Naive thymus-derived CD8-positive, alpha-beta T cell (primary cell): ENCODE measurements around the gene SIPA1L3. TPM values are rescaled to one million over a fixed set of nuclear protein-coding genes. Genes with fewer than 3 reads are reported as not detected.
A peak's percentile ranks its signal among the peaks of the same experiment; 100 is the strongest.

ENCODE experiments used
- ATAC-seq, 2 donors: fragments of 150-1000 bp; cut with Tn5 transposase in 1 of 2; sonication (Bioruptor Pico), chemical (Tn5 transposase) in 1 of 2; 1 replicate in 1 of 2; 2 replicates in 1 of 2; pipeline ENCODE4 v1.10.0; 2021; ENCODE audit warnings: mild to moderate bottlenecking in 2 of 2, moderate library complexity in 2 of 2
- POLR2A ChIA-PET: fragments of 350-600 bp; sonication (Branson Sonifier 250); formaldehyde crosslinking; loops from one replicate; lab custom pipeline; 2021; ENCODE audit warnings: antibody characterized with exemption; lab: Charles Lee
- DNase-seq, 10 donors: peaks; one replicate each; pipeline versions ENCODE4 v3.0.0 to v3.0.0-alpha.2; 2020 to 2022
- H3K27ac Mint-ChIP-seq, 10 donors: one replicate each; pipeline ENCODE4 v1.8.0; 2020 to 2022; ENCODE audit warnings: mild to moderate bottlenecking in 10 of 10, mixed read lengths in 10 of 10, moderate library complexity in 4 of 10, inconsistent platforms in 1 of 10
- H3K27me3 Mint-ChIP-seq, 5 donors: one replicate each; pipeline ENCODE4 v1.8.0; 2021 to 2022; ENCODE audit warnings: mixed read lengths in 5 of 5
- H3K36me3 Mint-ChIP-seq, 3 donors: one replicate each; pipeline ENCODE4 v1.8.0; 2020 to 2022; ENCODE audit warnings: mixed read lengths in 3 of 3, mild to moderate bottlenecking in 2 of 3, inconsistent platforms in 1 of 3
- H3K4me1 Mint-ChIP-seq, 4 donors: one replicate each; pipeline ENCODE4 v1.8.0; 2021 to 2022; ENCODE audit warnings: mixed read lengths in 4 of 4
- H3K4me3 Mint-ChIP-seq, 10 donors: one replicate each; pipeline ENCODE4 v1.8.0; 2020 to 2022; ENCODE audit warnings: mild to moderate bottlenecking in 10 of 10, mixed read lengths in 10 of 10, moderate library complexity in 6 of 10, inconsistent platforms in 1 of 10
- H3K9me3 Mint-ChIP-seq, 9 donors: one replicate each; pipeline ENCODE4 v1.8.0; 2020 to 2022; ENCODE audit warnings: mixed read lengths in 9 of 9, mild to moderate bottlenecking in 3 of 9, inconsistent platforms in 1 of 9, moderate library complexity in 1 of 9
- polyA plus RNA-seq, 3 donors: library from polyadenylated mRNA; unstranded; fragments of 300-500 nt; fragmentation: Illumina TruSeq; gene quantifications; one replicate each; pipeline ENCODE4 v1.2.3, GENCODE V29; 2021
- total RNA-seq, 8 experiments: library from RNA in 2 of 8; stranded (reverse) in 2 of 8; gene quantifications; one replicate each; pipeline ENCODE4 v1.2.3 and lab custom pipeline; 2021 to 2026

Gene SIPA1L3
- total and polyA plus RNA-seq, 5 experiments from 2014 or later: 0.66 to 34.5 (median 1.6) TPM

GRCh38 chr19:38035515-38036495, 128.8 kb downstream of the SIPA1L3 start:
- peaks cover 0 to 62% (median 8%) of the 10 kb centered on the region in 4 donors for H3K4me1 Mint-ChIP-seq
- DNase-seq (no peak), ATAC-seq (no peak)
- H3K27me3 Mint-ChIP-seq: no peaks in the 10 kb centered on the region
- H3K4me3 Mint-ChIP-seq: no peak overlapping the region
- POLR2A ChIA-PET: no interaction called here
- peaks cover 7 to 14% (median 11%) of the 10 kb centered on the region in 3 donors for H3K36me3 Mint-ChIP-seq
- peaks cover 0 to 5% (median 0%) of the 10 kb centered on the region in 9 donors for H3K9me3 Mint-ChIP-seq
- peak overlapping the region in 7 of 10 donors; percentile 36 to 75 (median 57) for H3K27ac Mint-ChIP-seq

DNA sequence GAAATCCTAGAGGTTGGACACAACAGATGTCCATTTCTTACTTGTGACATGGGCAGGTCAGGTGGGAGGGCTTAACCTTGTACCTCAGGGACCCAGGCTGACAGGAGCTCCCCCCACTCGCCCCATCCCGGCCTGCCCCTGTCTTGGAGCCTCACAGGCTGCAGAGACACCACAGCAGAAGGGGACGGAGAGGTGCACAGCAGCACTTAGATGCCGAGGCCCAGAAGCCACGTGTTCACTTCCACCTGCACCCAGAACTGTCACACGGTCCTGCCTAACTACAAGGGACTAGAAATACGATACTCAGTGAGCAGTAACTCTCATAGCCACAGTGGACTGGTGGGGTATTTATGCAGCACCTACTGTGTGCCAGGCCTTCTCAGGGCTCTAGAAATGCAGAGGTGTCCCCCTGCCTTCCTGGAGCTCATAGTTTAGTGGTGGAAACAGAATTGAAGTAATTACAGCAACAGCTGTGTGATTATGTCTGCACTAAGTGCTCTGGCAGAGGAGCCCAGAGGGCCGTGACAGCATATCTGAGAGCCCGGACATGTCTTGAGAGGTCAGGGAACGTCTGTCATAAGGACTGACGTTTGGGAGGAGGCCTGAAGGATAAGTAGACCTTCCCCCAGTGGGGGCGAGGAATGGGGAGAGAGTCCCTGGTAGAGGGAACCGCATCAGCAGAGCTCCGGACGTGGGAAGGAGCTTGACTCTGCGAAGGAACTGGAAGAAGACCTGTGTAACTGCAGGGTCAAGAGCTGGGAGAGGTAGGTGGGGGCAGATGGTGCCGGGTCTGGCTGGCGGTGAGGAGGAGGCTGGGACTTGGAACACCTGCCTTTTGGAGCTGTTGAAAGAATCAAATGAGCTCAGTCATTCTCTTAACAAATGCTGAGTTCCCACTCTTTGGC, 130.0 kb downstream of the SIPA1L3 start:
- H3K27me3 Mint-ChIP-seq: no peaks in the 10 kb centered on the region
- no peak for ATAC-seq
- no peak overlapping the region for H3K4me3 Mint-ChIP-seq
- peaks cover 0 to 5% (median 2%) of the 10 kb centered on the region in 3 donors for H3K36me3 Mint-ChIP-seq
- H3K4me1 Mint-ChIP-seq: peaks cover 0 to 51% (median 7%) of the 10 kb centered on the region in 4 donors
- POLR2A ChIA-PET: no interaction called here
- no peak for DNase-seq
- peak overlapping the region in 7 of 10 donors; percentile 22 to 68 (median 44) for H3K27ac Mint-ChIP-seq
- peaks cover 0 to 2% (median 0%) of the 10 kb centered on the region in 9 donors for H3K9me3 Mint-ChIP-seq

- Mint-ChIP-seq H3K36me3 (peaks cover 0 to 2% (median 0%) of the 10 kb centered on the region in 3 donors), H3K4me1 (peaks cover 11 to 39% (median 15%) of the 10 kb centered on the region in 4 donors), H3K27me3 (no peaks in the 10 kb centered on the region), H3K27ac (no peak overlapping the region), H3K4me3 (no peak overlapping the region), H3K9me3 (peaks cover 0 to 4% (median 0%) of the 10 kb centered on the region in 9 donors)
- DNase-seq (no peak), ATAC-seq (no peak)
- POLR2A ChIA-PET: no interaction called here
These were observed 133.0 kb downstream of the SIPA1L3 start for GRCh38 chr19:38039966-38040365.

DNA sequence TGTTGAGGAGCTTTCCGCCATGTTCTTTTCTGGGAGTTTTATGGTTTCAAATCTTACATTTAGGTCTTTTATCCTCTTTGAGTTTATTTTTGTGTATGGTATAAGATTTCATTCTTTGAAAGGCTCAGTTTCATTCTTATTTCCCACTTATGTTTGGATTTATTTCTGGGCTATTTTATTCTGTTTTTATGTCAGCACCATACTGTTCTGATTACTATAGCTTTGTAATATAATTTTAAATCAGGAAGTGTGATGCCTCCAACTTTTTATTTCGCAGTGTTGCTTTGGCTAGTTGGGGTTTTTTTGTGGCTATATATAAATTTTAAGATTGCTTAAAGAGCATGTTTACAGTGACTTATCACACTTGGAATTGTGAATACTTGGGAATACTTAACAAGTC, 135.1 kb downstream of the SIPA1L3 start:
- no peak overlapping the region for H3K27ac Mint-ChIP-seq
- H3K4me1 Mint-ChIP-seq: peaks cover 19 to 42% (median 27%) of the 10 kb centered on the region in 4 donors
- peaks cover 0 to 2% (median 0%) of the 10 kb centered on the region in 3 donors for H3K36me3 Mint-ChIP-seq
- H3K4me3 Mint-ChIP-seq: no peak overlapping the region
- DNase-seq: no peak
- H3K27me3 Mint-ChIP-seq: no peaks in the 10 kb centered on the region
- POLR2A ChIA-PET: no interaction called here
- peaks cover 0 to 4% (median 0%) of the 10 kb centered on the region in 9 donors for H3K9me3 Mint-ChIP-seq
- no peak for ATAC-seq

- peaks cover 0 to 4% (median 0%) of the 10 kb centered on the region in 9 donors for H3K9me3 Mint-ChIP-seq
- H3K27ac Mint-ChIP-seq: peak overlapping the region in 7 of 10 donors; percentile 6 to 92 (median 71)
- peak overlapping the region in 1 of 10 donors; percentile 29 for H3K4me3 Mint-ChIP-seq
- H3K4me1 Mint-ChIP-seq: peaks cover 23 to 49% (median 42%) of the 10 kb centered on the region in 4 donors
- ATAC-seq: no peak
- H3K36me3 Mint-ChIP-seq: no peaks in the 10 kb centered on the region
- peak in 1 of 10 donors; percentile 52 for DNase-seq
- no peaks in the 10 kb centered on the region for H3K27me3 Mint-ChIP-seq
- POLR2A ChIA-PET: no interaction called here
These were observed 136.7 kb downstream of the SIPA1L3 start for GRCh38 chr19:38043649-38044144.

- peaks cover 0 to 4% (median 0%) of the 10 kb centered on the region in 9 donors for H3K9me3 Mint-ChIP-seq
- ATAC-seq (no peak), DNase-seq (peak in 1 of 10 donors; percentile 61)
- H3K27ac Mint-ChIP-seq: peak overlapping the region in 7 of 10 donors; percentile 31 to 92 (median 89)
- no peaks in the 10 kb centered on the region for H3K27me3 Mint-ChIP-seq
- H3K36me3 Mint-ChIP-seq: no peaks in the 10 kb centered on the region
- POLR2A ChIA-PET: no interaction called here
- peaks cover 24 to 57% (median 50%) of the 10 kb centered on the region in 4 donors for H3K4me1 Mint-ChIP-seq
- peak overlapping the region in 2 of 10 donors; percentile 20 to 22 for H3K4me3 Mint-ChIP-seq
These were observed 137.5 kb downstream of the SIPA1L3 start for GRCh38 chr19:38044267-38045111.

DNA sequence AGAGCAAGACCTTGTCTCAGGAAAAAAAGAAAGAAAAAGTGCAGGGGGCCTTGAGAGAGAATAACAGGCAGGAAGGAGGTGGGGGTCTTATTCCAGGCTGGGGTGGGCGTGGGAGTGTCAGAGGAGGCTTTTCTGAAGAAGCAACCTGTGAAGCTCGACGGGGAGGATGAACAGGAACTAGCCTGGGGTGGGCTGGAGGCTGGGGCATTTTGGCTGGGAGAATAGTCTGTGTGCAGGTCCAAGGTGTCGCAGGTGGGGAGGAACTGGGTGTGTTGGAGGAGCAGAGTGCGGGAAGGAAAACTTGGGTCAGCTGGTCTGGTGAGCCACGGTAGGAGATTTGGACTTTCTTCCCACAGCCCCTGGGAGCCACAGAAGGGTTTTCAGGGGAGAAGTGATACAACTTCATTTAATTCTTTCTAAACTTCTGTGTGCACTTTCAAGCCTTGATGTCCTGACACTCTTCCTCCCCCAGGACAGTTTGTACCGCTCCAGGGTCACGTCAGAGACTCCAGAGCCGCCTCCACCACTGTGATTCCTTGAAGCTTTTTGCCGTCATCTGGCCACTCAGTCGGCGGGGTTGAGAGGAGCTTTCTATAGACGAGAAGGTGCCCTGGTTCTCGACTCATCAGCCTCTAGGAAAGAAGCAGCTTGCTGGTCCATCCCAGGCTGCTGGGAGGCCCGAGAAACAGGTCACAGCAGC, 138.7 kb downstream of the SIPA1L3 start:
- POLR2A ChIA-PET: no interaction called here
- DNase-seq (peak in 1 of 10 donors; percentile 61), ATAC-seq (no peak)
- Mint-ChIP-seq H3K4me3 (peak overlapping the region in 4 of 10 donors; percentile 28 to 55 (median 40)), H3K36me3 (no peaks in the 10 kb centered on the region), H3K27me3 (no peaks in the 10 kb centered on the region), H3K4me1 (peaks cover 24 to 62% (median 54%) of the 10 kb centered on the region in 4 donors), H3K27ac (peak overlapping the region in 9 of 10 donors; percentile 30 to 92 (median 79)), H3K9me3 (peaks cover 0 to 4% (median 0%) of the 10 kb centered on the region in 9 donors)

GRCh38 chr19:38046254-38047048, 139.4 kb downstream of the SIPA1L3 start:
- no peak for ATAC-seq
- peak overlapping the region in 9 of 10 donors; percentile 66 to 99 (median 96) for H3K27ac Mint-ChIP-seq
- peak in 1 of 10 donors; percentile 57 for DNase-seq
- POLR2A ChIA-PET: interaction anchor here (1.0 kb wide), 1 partner anchor 8 kb away, joined by 4 read pairs; no protein-coding TSS in a partner anchor
- H3K9me3 Mint-ChIP-seq: peaks cover 0 to 4% (median 0%) of the 10 kb centered on the region in 9 donors
- H3K36me3 Mint-ChIP-seq: peaks cover 0 to 2% (median 0%) of the 10 kb centered on the region in 3 donors
- H3K4me1 Mint-ChIP-seq: peaks cover 24 to 62% (median 54%) of the 10 kb centered on the region in 4 donors
- no peaks in the 10 kb centered on the region for H3K27me3 Mint-ChIP-seq
- peak overlapping the region in 2 of 10 donors; percentile 36 to 58 for H3K4me3 Mint-ChIP-seq

GRCh38 chr19:38047049-38047438, 140.0 kb downstream of the SIPA1L3 start:
- ATAC-seq (no peak), DNase-seq (peak in 2 of 10 donors; percentile 18 to 63)
- Mint-ChIP-seq H3K27ac (peak overlapping the region in 9 of 10 donors; percentile 91 to 99 (median 98)), H3K9me3 (peaks cover 0 to under 1% (median 0%) of the 10 kb centered on the region in 9 donors), H3K4me1 (peaks cover 24 to 62% (median 54%) of the 10 kb centered on the region in 4 donors), H3K4me3 (peak overlapping the region in 2 of 10 donors; percentile 4 to 58), H3K36me3 (peaks cover 0 to 4% (median 0%) of the 10 kb centered on the region in 3 donors), H3K27me3 (no peaks in the 10 kb centered on the region)
- POLR2A ChIA-PET: interaction anchor here (1.0 kb wide), 1 partner anchor 9 kb away, joined by 4 read pairs; no protein-coding TSS in a partner anchor

GRCh38 chr19:38047641-38048040, 140.6 kb downstream of the SIPA1L3 start:
- H3K9me3 Mint-ChIP-seq: no peaks in the 10 kb centered on the region
- peaks cover 24 to 62% (median 54%) of the 10 kb centered on the region in 4 donors for H3K4me1 Mint-ChIP-seq
- H3K27ac Mint-ChIP-seq: peak overlapping the region; percentile 91 to 99 (median 98)
- H3K27me3 Mint-ChIP-seq: no peaks in the 10 kb centered on the region
- ATAC-seq (no peak), DNase-seq (peak in 1 of 10 donors; percentile 41)
- POLR2A ChIA-PET: interaction anchor here (0.8 to 2.2 kb wide), 3 partner anchors 10 to 218 kb away, joined by 3 to 30 read pairs (median 4); partner anchors contain the start of genes SIPA1L3 and WDR87
- peaks cover 0 to 5% (median 0%) of the 10 kb centered on the region in 3 donors for H3K36me3 Mint-ChIP-seq
- H3K4me3 Mint-ChIP-seq: peak overlapping the region in 9 of 10 donors; percentile 14 to 88 (median 82)
